ENCODE data around the gene TMEM72. TPM values are rescaled to one million over a fixed set of nuclear protein-coding genes. Genes with fewer than 3 reads are reported as not detected.

Gene TMEM72
- total RNA-seq, 1 donor from 2014 or later, result not detected

DNA sequence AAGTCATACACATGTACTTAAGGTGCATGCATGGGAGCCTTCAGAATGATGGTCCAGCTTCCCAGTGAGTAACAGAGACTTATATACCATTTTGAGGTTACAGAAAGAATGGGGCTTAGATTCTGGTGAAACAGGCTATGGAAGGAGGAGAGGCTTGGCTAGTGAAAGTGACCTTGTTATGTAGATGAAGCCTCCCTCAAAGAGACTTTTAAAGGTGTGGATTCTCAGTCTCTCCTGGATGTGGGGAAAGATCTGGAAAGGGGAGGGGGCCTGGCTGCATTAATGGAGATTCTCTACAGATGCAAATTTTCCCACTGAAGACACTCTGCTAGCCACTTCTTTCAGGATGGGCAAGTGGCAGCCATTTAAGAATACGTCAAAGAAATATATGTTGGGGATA lies 54.0 kb downstream of the TMEM72 start:
- intact Hi-C loops (cut with micrococcal nuclease), result no loop called here

DNA sequence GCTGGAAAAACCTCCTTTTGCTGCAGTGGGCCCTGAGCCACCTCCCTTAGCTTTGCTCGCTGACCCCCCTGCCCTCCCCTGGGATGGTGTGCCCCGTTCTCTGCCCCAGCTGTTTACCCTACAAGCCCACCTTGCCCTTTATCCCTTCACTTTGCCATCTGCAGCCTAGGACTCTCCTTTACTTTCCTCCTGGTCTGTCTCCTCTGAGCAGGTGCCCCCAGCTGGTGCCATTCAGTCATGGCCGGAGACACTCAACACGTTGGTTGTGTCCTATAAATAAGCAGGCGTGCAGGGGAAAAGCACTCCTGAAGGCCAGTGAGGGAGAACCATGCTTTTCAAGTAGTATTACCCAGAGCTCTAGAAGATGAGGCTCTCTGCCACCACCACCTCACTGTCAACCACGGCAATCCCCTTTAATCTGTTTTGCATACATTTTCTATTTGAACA lies 54.5 kb downstream of the TMEM72 start:
- intact Hi-C loops (cut with micrococcal nuclease), result no loop called here

DNA sequence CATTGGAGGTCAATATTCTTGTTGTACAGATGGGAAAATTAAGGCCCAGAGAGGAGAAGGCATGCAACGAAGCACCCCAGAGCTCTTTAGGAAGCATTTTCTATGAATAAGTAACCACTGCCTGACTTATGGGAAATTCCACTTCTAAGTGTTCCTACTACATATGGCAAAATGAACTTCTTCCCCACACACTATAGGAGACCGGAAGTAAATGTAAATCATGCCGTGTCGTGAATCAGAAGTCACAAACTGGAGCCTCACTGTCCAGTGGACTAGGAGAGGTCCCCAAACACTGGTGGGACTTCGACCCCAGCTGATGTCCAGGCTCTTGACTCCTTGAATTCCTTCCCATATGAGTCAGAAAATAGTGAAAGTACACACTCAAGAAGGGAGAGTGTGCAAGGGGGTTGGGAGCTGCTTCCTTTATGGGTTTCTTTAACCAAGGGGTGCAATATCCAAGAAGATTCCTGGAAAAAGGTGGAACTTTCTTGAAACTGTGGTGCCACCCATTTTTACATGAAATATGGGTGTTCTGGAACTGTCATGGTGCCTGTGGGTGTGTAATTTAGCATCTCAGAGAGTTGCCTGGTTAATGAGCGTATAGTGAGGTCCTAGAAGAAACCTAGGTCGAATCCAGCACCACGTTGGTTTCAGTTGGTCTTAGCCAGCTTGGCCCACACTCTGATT lies 55.1 kb downstream of the TMEM72 start:
- intact Hi-C loops (cut with micrococcal nuclease), result no loop called here

DNA sequence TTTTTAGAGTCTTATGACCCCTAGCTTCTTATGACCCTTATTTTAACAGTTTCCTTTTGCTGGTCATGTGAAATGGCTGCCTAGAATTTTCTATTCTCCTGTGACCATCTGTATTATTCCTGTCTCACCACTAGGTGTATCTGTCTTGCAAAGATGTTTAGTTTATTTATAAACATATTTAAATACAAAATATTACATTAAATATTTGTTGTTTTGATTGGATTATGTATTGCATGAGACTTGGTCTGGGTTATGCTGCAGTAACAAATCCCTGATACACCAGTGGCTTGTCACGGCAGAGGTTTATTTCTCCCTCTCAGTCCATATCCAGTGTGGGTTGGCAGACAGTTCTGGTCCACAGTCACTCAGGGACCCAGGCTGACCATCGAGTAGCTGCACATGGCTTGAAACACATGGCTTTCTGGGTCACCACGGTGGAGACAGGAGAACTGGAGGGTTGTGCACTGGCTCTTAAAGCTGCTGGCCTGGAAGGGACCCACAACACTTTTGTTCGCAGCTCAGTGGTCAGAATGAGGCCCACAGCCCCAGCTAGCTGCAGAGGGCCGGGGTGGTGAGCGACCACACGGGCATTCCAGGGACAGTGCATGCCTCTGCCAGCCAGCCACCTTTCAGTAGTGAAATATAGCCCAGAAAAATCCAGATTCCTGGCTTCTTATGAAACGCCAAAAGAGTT lies 55.8 kb downstream of the TMEM72 start:
- intact Hi-C loops (cut with micrococcal nuclease), result no loop called here

DNA sequence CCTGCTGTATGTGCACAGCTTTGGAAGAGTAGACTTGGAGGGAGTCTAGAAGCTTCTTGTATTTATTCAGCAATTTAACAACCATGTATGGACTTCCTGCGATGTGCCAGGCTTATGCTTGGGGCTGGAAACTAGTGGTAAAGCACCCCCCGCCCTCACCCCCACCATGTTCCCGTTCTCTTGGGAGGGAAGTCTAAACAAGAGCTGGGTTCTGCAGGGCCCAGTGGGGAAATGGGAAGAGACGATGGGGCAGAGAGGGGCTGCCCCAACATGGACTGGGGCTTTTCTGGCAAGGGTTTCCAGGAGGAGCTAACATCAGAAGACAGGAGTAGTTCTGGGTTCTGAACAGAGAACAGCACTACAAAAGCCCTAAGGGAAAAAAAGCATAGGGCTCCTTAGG lies 56.5 kb downstream of the TMEM72 start:
- intact Hi-C loops (cut with micrococcal nuclease), result no loop called here

- intact Hi-C loops (cut with micrococcal nuclease), result no loop called here
These were observed 57.0 kb downstream of the TMEM72 start for GRCh38 chr10:44968091-44968490.

DNA sequence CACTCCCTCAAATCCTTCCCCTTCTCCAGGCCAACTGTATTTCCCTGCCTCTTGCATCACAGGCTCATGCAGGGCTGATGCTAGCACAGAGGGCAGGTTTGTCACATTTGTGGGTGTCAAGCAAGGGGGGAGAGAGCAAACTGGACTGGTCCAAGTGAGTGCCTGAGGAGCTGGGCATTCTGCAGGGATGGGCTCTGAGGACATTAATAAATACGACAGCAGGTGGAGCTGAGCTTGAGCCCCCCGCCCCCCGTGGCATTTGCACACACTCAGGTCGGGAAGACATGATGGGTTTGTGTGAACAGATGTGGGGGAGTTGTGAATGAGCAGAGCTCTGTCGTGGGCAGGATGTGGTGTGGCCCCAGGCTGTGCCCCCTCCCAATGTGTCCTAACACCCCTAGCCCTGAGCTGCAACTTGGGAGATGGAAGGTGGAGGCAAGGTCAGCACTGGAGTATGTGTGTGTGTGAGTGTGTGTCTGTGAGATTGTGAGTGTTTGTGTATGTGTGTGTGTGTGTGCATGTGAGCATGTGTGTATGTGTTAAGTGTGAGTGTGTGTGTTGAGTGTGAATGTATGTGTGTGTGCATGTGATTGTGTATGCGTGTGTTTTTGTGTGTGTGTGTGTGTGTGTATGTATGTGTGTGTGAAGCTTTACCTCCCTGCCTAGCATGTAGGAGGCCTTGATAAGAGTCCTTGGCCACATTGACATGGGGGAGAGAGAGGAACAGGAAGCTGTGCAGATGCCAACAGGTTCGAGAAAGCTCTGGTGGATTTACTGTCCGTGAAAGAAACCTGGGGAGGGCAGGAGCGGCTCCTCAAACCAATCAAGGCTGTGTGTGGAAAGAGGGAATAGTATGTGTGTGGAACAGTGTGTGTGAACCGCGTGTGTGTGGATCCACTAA lies 57.6 kb downstream of the TMEM72 start:
- intact Hi-C loops (cut with micrococcal nuclease), result no loop called here

GRCh38 chr10:44969854-44970253 lies 58.7 kb downstream of the TMEM72 start:
- intact Hi-C loops (cut with micrococcal nuclease), result loop anchor here (10.0 kb wide), 1 partner anchor 95 kb away; no protein-coding TSS in a partner anchor

DNA sequence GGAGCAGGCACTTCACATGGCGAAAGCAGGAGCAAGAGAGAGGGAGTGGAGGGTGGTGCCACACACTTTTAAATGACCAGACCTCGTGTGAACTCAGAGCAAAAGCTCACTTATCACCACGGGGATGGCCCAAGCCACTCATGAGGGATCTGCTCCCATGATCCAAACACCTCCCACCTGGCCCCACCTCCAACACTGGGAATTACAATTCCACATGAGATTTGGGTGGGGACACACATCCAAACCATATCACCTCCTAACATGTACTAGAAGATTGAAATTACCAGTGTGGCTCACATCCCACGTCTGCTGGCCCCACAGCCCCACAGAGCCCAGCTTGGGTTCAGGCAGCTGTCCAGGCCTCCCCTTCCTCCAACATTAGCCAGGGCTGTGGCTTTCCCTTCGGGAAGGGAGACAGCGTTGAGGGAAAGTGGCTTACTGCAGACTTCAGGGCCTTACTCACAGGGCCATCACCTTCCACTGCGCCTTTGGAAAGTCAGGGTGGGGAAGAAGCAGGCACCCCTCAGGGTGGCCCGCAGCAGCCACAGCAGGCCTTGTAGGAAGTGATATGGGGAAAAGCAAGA lies 59.8 kb downstream of the TMEM72 start:
- intact Hi-C loops (cut with micrococcal nuclease), result loop anchor here (10.0 kb wide), 1 partner anchor 96 kb away; no protein-coding TSS in a partner anchor

- intact Hi-C loops (cut with micrococcal nuclease), result loop anchor here (10.0 kb wide), 1 partner anchor 97 kb away; no protein-coding TSS in a partner anchor
These were observed 60.3 kb downstream of the TMEM72 start for GRCh38 chr10:44971434-44971833.

- intact Hi-C loops (cut with micrococcal nuclease), result loop anchor here (10.0 kb wide), 1 partner anchor 97 kb away; no protein-coding TSS in a partner anchor
These were observed 61.0 kb downstream of the TMEM72 start for GRCh38 chr10:44971935-44972757.

DNA sequence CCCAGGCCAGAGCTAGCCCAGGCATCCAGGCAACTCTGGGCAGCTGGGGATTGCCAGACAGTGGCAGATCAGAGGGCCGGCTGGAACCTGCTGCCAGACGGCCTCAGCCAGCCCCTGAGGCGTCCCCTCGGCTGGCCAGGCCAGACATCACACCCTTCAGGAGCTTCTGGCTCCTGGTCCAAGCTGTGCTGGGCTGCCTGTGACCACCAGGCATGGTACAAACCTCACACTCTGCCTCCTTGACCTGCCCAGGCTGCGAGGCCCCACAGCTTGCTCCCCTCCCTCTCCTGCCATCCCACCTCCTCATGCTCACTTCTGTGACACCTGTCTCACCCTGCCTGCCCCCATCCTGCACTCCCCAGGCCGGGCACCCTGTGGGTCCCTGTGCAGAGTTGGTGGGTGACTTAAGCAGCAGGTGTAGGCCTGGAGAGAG lies 61.8 kb downstream of the TMEM72 start:
- intact Hi-C loops (cut with micrococcal nuclease), result loop anchor here (10.0 kb wide), 1 partner anchor 98 kb away; no protein-coding TSS in a partner anchor

GRCh38 chr10:44973323-44974081 lies 62.4 kb downstream of the TMEM72 start:
- intact Hi-C loops (cut with micrococcal nuclease), result loop anchor here (2.0 to 10.0 kb wide), 2 partner anchors 27 to 99 kb away; partner anchors contain the start of gene ZNF22

DNA sequence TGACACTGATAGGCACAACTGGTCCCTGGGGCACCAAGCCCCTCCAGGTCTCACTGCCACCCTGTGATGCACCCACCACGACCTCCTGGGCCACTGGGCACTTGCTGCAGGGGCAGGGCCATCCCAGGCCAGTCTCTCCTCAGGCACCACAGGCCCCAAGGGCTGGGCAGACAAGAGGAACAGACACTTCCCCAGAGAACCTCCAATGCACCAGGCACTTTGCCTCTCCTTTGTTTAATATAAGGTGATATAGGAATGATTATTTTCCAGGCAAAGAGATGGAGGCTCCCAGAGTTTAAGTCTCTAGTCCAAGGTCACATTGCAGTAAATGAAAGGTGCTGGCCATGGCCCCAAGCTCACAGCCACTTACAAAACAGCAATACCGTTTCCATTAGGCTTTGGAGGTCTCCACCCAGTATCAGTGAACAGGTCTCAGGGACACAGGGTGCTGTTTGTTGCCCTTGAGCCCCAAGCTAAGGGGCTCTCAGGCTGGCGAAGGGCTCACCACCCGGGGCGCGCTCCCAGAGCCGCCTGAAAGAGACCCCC lies 63.0 kb downstream of the TMEM72 start:
- intact Hi-C loops (cut with micrococcal nuclease), result loop anchor here (2.0 to 10.0 kb wide), 2 partner anchors 27 to 99 kb away; partner anchors contain the start of gene ZNF22

DNA sequence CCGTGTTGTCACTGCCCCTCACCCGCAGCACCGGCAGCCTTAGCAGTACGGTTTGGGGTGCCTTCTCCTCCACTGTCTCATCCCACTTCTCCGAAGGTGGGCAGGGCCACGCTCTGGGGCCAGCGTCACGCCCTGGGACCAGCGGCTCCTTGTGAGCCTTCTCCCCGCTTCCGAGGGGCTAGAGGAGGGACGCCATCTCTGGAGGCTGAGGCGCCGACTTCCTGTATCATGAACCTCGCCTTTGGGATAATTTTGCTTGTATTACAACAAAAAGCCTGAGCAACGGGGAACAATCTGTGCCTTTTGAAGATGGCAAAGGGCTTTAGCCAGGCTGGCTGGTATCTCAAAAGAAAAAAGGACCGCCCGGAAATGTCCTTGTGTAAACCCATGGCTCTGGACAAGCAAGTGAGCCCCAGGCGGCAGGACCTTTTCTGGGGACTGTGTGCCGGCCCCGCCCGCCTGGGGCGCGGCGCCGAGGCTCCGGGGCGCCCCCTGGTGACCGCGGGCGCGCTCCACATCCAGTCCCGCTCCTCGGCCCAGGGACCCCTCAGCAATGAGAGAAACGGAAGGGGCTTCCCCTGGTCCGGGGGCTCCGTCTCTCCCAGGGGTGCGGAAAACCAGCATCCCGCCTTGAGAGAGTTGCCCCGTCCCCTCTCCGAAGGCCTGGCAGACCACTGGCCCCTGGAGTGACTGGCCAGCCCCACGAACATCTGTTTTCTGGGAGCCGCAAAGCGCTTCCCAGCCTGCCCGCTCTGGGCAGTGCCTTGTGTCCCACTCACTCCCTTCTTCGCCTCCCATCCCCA lies 63.7 kb downstream of the TMEM72 start:
- intact Hi-C loops (cut with micrococcal nuclease), result loop anchor here (1.0 to 10.0 kb wide), 4 partner anchors 16 to 100 kb away; partner anchors contain the start of genes RASSF4 and ZNF22

GRCh38 chr10:44975431-44976331 lies 64.5 kb downstream of the TMEM72 start:
- intact Hi-C loops (cut with micrococcal nuclease), result loop anchor here (1.0 to 10.0 kb wide), 4 partner anchors 16 to 101 kb away; partner anchors contain the start of genes RASSF4 and ZNF22
